Epithelial cell of proximal tubule (primary cell): Measurements from ENCODE around the gene CARMIL1. TPM values are rescaled to one million over a fixed set of nuclear protein-coding genes. Genes with fewer than 3 reads are reported as not detected.

Experiments
- DNase-seq: peaks from one replicate; pipeline ENCODE4 v3.0.0-alpha.2; 2011; ENCODE audit warnings: low read depth
- H3K4me3 ChIP-seq: 2 replicates; pipeline ENCODE4 v1.5.1; 2011; ENCODE audit warnings: low read depth, mild to moderate bottlenecking, low read length
- CTCF ChIP-seq: conservative IDR thresholded peaks from 2 replicates; pipeline ENCODE4 v1.5.1; 2012; ENCODE audit warnings: low read depth, mild to moderate bottlenecking, low read length
- total RNA-seq: library from RNA; depleted of rRNA; stranded (reverse); fragments of >200 nt; gene quantifications from 2 replicates; pipeline ENCODE4 v1.2.3, GENCODE V29; 2015

CARMIL1 gene
- total RNA-seq, 1 donor from 2014 or later: 27.7 TPM

GRCh38 chr6:25602674-25602982 is 323.5 kb downstream of the CARMIL1 start:
- TF ChIP-seq CTCF: no peak
- DNase-seq: no peak
- H3K4me3 ChIP-seq: no peak overlapping the region

- DNase-seq: no peak
- H3K4me3 ChIP-seq: no peak overlapping the region
- TF ChIP-seq CTCF: no peak
These were observed 324.1 kb downstream of the CARMIL1 start for GRCh38 chr6:25603251-25603650.

GRCh38 chr6:25606151-25606550 is 327.0 kb downstream of the CARMIL1 start:
- TF ChIP-seq CTCF: no peak
- DNase-seq: no peak
- no peak overlapping the region for H3K4me3 ChIP-seq

DNA sequence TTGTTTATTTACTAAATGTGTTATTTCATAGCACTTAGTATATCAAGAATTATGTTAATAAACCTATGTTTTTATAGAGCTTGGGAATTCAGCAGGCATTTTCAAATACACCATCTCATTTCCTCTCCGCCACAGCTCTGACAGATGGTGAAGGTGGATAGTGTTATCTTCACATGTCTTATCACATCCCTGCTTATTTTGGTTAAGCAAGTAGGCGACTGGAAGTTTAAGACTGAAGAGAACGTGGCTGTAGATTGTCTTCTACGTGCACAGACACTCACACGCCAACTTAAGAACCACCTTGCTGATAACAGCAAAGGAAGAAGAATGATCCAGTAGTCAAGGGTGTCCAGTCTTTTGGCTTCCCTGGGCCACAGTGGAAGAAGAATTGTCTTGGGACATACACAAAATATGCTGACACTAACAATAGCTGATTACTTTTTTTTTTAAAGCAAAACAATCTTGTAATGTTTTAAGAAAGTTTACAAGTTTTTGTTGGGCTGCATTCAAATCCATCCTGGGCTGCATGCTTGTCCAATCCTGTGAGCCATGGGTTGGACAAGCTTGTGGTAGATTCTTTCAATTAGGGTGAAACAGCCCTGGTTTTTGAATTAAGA is 329.5 kb downstream of the CARMIL1 start:
- no peak for TF ChIP-seq CTCF
- no peak overlapping the region for H3K4me3 ChIP-seq
- DNase-seq: no peak

DNA sequence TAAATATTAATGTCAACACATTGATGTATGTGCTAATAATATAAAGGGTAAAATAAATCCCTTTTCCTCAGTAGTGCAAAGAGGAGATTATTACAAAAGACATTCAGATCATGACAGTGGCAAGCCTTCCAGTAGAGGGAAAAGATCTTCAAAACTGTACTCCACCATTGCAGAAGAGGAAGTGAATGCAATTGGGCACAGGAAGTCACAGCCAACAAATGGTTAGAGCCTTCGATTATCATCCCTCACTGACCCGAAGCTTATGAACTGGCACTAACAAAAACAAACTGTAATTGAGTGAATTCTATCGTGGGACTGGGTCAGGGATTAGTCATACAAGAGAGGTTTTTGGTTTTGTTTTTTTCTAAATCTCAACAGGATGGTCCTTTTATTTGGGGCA is 333.5 kb downstream of the CARMIL1 start:
- H3K4me3 ChIP-seq: no peak overlapping the region
- DNase-seq: no peak

DNA sequence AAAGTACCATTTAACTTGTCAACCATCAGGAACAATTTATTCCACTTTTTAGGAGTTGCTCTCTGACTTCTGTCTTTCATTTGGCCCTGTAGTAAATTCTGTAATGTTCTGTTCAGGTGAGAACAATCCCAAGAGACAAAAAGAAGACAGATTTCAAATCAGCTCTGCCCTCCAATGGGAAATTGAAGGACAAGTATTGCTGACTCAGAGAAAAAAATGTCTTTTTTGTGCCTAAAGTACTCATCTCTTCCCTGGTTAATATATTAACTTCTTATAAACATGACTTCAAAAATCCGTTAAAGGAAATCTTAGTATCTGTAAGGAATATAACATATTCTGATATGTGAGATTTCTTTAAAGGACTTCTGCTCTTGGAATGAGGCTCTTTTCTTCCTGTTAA is 334.2 kb downstream of the CARMIL1 start:
- no peak overlapping the region for H3K4me3 ChIP-seq
- TF ChIP-seq CTCF: no peak

More for the DNA sequence above, 333.5 kb downstream of the CARMIL1 start:
- no peak for TF ChIP-seq CTCF

GRCh38 chr6:25614052-25614451 is 334.9 kb downstream of the CARMIL1 start:
- H3K4me3 ChIP-seq: no peak overlapping the region
- no peak for DNase-seq
- TF ChIP-seq CTCF: no peak

More for the DNA sequence above, 334.2 kb downstream of the CARMIL1 start:
- DNase-seq: no peak
